Left ventricle myocardium inferior (tissue), 1 donor: ENCODE measurements around the gene DTNA. TPM values are rescaled to one million over a fixed set of nuclear protein-coding genes. Genes with fewer than 3 reads are reported as not detected.

Experiments used
- DNase-seq: peaks from one replicate; pipeline ENCODE4 v3.0.0-alpha.2; 2020
- H3K27ac ChIP-seq: fragments of 200-600 bp; replicated peaks from 2 replicates; pipeline ENCODE4 v1.8.0; 2021
- H3K27me3 ChIP-seq: fragments of 200-600 bp; 2 replicates; pipeline ENCODE4 v1.8.0; 2021; ENCODE audit warnings: low read depth
- H3K36me3 ChIP-seq: fragments of 200-600 bp; 2 replicates; pipeline ENCODE4 v1.8.0; 2021
- H3K4me1 ChIP-seq: fragments of 200-600 bp; 2 replicates; pipeline ENCODE4 v1.8.0; 2021
- H3K4me3 ChIP-seq: fragments of 200-600 bp; 2 replicates; pipeline ENCODE4 v1.8.0; 2021; ENCODE audit warnings: mild to moderate bottlenecking, moderate library complexity
- H3K9me3 ChIP-seq: fragments of 200-600 bp; replicated peaks from 2 replicates; pipeline ENCODE4 v1.8.0; 2021
- intact Hi-C: fragments of 100-400 bp; cut with micrococcal nuclease; formaldehyde crosslinking; loops from one replicate; pipeline ENCODE4 v1.11.0; 2022
- total RNA-seq: library from RNA; stranded (reverse); fragmentation: NEBNext Ultra II Directional; extraction: Animal tissue kit (Norgen Biotek cat#: 25700); gene quantifications from one replicate; pipeline ENCODE4 v1.2.1, GENCODE V29; 2021
- TF ChIP-seq, protein P1 (sequence below): fragments of 200-600 bp; IDR thresholded peaks from 2 replicates; pipeline ENCODE4 v1.8.0; 2021; ENCODE audit warnings: antibody characterized with exemption, mild to moderate bottlenecking, borderline replicate concordance
- donor health status: DM: no; HTN: yes; CAD: no; lungs with severe emphysema.

The DTNA gene
- total RNA-seq, 1 donor from 2014 or later: 167 TPM

DNA sequence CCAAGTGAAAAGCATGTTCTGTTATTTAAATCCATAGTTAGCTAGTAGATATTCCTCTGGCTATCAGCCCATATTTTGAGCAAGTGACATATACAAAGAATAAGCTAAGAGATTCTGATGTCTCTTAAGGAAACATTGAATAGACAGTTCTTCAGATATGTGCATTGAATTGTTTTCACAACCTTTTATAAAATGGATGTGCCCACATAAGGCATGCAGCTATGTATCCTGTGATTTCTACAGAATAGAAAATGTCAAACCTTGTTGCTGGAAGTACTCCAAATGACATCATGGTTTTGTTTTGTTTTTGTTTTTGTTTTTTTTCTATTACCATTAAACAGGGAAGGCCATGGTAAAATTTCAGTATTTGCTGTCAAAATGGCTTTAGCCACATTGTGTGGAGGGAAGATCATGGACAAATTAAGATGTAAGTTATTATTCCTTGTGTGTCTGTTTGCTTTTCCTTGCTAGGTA, 95.8 kb downstream of the DTNA start:
- no peaks in the 10 kb centered on the region for H3K27me3 ChIP-seq
- H3K9me3 ChIP-seq: no peaks in the 10 kb centered on the region
- no peaks in the 10 kb centered on the region for H3K36me3 ChIP-seq
- H3K27ac ChIP-seq: no peak overlapping the region
- H3K4me3 ChIP-seq: no peak overlapping the region
- no peak for DNase-seq
- TF ChIP-seq, protein P1, sequence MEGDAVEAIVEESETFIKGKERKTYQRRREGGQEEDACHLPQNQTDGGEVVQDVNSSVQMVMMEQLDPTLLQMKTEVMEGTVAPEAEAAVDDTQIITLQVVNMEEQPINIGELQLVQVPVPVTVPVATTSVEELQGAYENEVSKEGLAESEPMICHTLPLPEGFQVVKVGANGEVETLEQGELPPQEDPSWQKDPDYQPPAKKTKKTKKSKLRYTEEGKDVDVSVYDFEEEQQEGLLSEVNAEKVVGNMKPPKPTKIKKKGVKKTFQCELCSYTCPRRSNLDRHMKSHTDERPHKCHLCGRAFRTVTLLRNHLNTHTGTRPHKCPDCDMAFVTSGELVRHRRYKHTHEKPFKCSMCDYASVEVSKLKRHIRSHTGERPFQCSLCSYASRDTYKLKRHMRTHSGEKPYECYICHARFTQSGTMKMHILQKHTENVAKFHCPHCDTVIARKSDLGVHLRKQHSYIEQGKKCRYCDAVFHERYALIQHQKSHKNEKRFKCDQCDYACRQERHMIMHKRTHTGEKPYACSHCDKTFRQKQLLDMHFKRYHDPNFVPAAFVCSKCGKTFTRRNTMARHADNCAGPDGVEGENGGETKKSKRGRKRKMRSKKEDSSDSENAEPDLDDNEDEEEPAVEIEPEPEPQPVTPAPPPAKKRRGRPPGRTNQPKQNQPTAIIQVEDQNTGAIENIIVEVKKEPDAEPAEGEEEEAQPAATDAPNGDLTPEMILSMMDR: no peak
- intact Hi-C loops: no loop called here
- H3K4me1 ChIP-seq: peaks cover 35% of the 10 kb centered on the region

DNA sequence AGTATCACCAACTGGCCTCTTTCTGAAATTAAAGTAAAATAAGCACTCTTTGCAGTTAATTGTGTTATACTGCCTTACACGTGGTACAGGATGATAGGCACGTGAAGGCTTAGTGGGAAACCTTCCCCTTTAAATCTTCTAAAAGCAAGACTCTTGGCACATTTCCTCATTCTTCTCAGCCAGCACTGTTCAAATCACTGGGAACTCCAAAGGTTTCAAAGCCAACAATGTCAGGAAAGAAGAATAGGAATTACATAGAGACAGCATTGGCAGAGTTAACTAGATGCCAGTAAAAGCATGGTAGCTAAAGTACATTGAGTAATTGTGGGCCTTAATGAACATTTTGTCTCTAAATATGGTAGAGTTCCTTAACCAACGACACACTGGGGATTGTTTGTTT, 96.4 kb downstream of the DTNA start:
- TF ChIP-seq, protein P1: no peak
- Histone ChIP-seq H3K27me3 (no peaks in the 10 kb centered on the region), H3K27ac (no peak overlapping the region), H3K36me3 (no peaks in the 10 kb centered on the region), H3K4me3 (no peak overlapping the region), H3K4me1 (peaks cover 35% of the 10 kb centered on the region), H3K9me3 (no peaks in the 10 kb centered on the region)
- intact Hi-C loops: no loop called here
- no peak for DNase-seq

DNA sequence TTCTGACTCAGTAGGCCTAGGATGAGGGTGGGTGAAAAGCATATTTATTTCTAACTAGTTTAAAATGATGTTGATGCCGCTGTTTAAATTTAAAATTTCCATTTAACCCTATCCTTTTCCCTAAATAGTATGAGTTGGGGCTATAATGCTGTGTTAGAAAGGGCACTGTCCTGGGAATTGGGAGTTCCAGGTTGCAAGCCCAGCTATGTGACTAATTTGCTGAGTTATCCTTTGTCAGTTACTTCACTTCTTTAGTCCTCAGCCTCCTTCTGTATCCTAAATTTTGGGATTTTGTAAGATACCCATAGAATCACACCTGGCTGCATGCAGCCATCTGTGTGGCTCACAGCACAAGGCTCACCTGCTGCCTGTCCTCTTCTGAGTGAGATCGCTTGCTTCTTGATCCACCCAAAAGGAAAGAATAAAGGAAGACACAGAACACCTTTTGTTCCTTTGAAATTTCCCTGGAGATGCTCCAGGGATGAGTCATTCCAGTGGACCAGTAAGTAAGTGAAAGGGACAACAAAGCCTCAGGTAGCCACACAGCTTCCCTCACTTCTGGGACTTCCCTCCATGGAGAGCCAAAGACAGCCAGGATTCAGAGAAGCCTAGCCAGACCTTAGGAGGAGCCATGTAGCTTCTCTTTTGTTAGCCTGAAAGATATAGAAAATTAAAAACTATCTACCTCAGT, 97.2 kb downstream of the DTNA start:
- TF ChIP-seq, protein P1: no peak
- Histone ChIP-seq H3K4me1 (peaks cover 33% of the 10 kb centered on the region), H3K36me3 (peaks cover 6% of the 10 kb centered on the region), H3K9me3 (no peaks in the 10 kb centered on the region), H3K4me3 (no peak overlapping the region), H3K27me3 (no peaks in the 10 kb centered on the region), H3K27ac (no peak overlapping the region)
- intact Hi-C loops: no loop called here
- no peak for DNase-seq

DNA sequence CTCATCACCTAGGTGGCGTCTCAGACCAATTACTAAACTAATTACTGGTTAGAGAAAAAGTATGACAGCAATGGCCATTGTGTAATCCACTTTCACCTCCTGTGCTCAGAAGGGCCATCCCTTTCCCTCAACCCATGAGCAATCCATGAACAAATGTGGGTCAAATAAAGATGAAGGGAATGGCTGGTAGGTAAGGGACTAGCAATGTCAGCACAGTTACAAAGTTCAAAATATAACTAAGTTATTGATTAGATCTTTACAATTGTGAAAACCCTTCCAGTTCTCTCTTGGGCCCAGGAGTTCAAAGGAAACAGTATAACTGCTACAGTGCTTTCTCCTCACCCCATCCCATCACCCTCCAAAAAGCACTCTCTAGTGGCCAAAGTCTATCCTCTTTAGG, 98.3 kb downstream of the DTNA start:
- Histone ChIP-seq H3K9me3 (no peaks in the 10 kb centered on the region), H3K27me3 (no peaks in the 10 kb centered on the region), H3K27ac (no peak overlapping the region), H3K4me1 (peaks cover 23% of the 10 kb centered on the region), H3K4me3 (no peak overlapping the region), H3K36me3 (peaks cover 16% of the 10 kb centered on the region)
- DNase-seq: no peak
- TF ChIP-seq, protein P1: no peak
- intact Hi-C loops: no loop called here

DNA sequence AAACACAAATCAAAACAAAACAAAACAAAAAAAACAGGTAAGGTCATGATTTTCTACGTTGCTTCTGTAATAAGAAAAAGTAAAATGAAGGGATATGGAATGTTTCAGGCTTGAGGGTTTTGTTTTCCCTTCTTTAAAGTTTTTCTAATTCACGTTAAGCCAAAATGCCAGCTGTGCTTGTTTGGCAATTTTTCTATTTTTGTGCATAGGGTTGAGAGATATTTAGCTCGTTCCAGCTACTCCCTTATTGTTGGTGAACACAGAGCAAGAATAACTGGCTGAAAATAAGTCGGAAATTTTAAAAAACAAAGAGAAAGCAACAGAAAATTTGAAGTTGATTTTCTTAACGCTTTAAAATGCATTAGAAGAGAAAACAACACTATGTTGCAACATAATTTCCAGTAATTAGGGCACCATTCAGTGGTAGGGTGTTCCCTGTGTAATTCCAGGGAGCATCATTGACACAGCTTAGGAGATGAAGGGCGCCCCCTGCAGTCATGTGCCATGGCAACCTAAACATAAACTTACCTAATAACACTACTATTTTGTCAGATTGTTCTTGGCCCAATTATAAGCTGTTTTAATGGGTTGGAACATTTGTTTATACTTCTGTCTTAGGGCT, 99.5 kb downstream of the DTNA start:
- Histone ChIP-seq H3K4me1 (peaks cover 23% of the 10 kb centered on the region), H3K27ac (no peak overlapping the region), H3K9me3 (no peaks in the 10 kb centered on the region), H3K4me3 (no peak overlapping the region), H3K36me3 (peaks cover 16% of the 10 kb centered on the region), H3K27me3 (no peaks in the 10 kb centered on the region)
- DNase-seq: peak; percentile 55
- intact Hi-C loops: no loop called here
- TF ChIP-seq, protein P1: peak; percentile 57
